ENCODE measurements around the gene C1QTNF6.

C1QTNF6 gene

GRCh38 chr22:37133304-37134018, 54.6 kb downstream of the C1QTNF6 start:
- no peak for TF ChIP-seq CTCF (conservative IDR thresholded peaks at IDR 0.05; ENCODE audit: control insufficient read depth, insufficient read depth, low read depth, low read length)
- no peak overlapping the region for H3K4me3 ChIP-seq (ENCODE audit: control insufficient read depth, low read depth, low read length)
- no peak for DNase-seq (ENCODE audit: low read depth)

GRCh38 chr22:37132773-37133172, 55.3 kb downstream of the C1QTNF6 start:
- TF ChIP-seq CTCF (conservative IDR thresholded peaks at IDR 0.05; ENCODE audit: control insufficient read depth, insufficient read depth, low read depth, low read length): no peak
- DNase-seq (ENCODE audit: low read depth): no peak
- H3K4me3 ChIP-seq (ENCODE audit: control insufficient read depth, low read depth, low read length): no peak overlapping the region
